Memory B cell (primary cell): Measurements from ENCODE around the gene CCHCR1.
A peak's percentile ranks its signal among the peaks of the same experiment; 100 is the strongest.

Experiments used
- ATAC-seq: fragments of 150-1000 bp; cut with Tn5 transposase; 2 replicates; pipeline ENCODE4 v1.10.0; 2021; ENCODE audit warnings: low read depth, mild to moderate bottlenecking, moderate library complexity
- DNase-seq, 2 donors: peaks; one replicate each; pipeline ENCODE4 v3.0.0; 2022; ENCODE audit warnings: low spot score in 2 of 2
- H3K27ac Mint-ChIP-seq: one replicate; pipeline ENCODE4 v1.8.0; 2022; ENCODE audit warnings: mild to moderate bottlenecking, moderate library complexity, mixed read lengths
- H3K27me3 Mint-ChIP-seq: one replicate; pipeline ENCODE4 v1.8.0; 2022; ENCODE audit warnings: mixed read lengths
- H3K36me3 Mint-ChIP-seq: one replicate; pipeline ENCODE4 v1.8.0; 2022; ENCODE audit warnings: mild to moderate bottlenecking, mixed read lengths
- H3K4me1 Mint-ChIP-seq: one replicate; pipeline ENCODE4 v1.8.0; 2022; ENCODE audit warnings: mixed read lengths
- H3K4me3 Mint-ChIP-seq: one replicate; pipeline ENCODE4 v1.8.0; 2022; ENCODE audit warnings: mild to moderate bottlenecking, moderate library complexity, mixed read lengths
- H3K9me3 Mint-ChIP-seq: one replicate; pipeline ENCODE4 v1.8.0; 2022; ENCODE audit warnings: mixed read lengths

The CCHCR1 gene

DNA sequence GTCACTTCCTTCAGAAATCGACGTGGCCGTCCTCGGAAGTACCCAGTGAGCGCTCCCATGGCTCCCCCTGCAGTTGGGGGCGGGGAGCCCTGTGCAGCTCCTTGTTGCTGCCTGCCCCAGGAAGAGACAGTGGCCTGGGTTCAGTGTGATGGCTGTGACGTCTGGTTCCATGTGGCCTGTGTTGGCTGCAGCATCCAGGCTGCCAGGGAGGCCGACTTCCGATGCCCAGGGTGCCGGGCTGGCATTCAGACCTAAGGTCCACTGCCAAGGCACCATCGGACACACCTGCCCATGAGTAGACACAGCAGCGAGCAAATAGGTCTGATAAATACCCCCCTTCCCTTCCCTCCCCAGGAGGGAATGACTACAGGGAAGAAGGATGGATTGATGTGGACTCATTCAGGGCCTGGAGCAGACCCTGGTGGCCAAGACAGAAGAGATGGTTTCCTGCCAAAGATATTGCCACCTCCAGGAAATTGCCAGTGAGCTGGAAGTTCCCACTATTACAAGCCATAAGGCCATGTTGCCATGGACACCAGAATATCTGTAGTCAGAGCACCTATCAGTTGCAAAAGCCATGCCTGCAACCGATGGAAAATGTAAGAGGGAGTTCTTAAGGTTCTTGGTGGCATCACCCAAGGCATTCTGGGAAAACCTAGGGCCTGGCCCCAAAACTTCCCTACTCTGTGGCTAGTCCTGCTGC, 5.0 kb upstream of the CCHCR1 start:
- Mint-ChIP-seq H3K36me3 (peaks cover 3% of the 10 kb centered on the region), H3K4me1 (peaks cover 24% of the 10 kb centered on the region), H3K27ac (peak overlapping the region; percentile 5), H3K9me3 (no peaks in the 10 kb centered on the region), H3K4me3 (no peak overlapping the region), H3K27me3 (no peaks in the 10 kb centered on the region)
- ATAC-seq, result no peak
- no peak for DNase-seq

DNA sequence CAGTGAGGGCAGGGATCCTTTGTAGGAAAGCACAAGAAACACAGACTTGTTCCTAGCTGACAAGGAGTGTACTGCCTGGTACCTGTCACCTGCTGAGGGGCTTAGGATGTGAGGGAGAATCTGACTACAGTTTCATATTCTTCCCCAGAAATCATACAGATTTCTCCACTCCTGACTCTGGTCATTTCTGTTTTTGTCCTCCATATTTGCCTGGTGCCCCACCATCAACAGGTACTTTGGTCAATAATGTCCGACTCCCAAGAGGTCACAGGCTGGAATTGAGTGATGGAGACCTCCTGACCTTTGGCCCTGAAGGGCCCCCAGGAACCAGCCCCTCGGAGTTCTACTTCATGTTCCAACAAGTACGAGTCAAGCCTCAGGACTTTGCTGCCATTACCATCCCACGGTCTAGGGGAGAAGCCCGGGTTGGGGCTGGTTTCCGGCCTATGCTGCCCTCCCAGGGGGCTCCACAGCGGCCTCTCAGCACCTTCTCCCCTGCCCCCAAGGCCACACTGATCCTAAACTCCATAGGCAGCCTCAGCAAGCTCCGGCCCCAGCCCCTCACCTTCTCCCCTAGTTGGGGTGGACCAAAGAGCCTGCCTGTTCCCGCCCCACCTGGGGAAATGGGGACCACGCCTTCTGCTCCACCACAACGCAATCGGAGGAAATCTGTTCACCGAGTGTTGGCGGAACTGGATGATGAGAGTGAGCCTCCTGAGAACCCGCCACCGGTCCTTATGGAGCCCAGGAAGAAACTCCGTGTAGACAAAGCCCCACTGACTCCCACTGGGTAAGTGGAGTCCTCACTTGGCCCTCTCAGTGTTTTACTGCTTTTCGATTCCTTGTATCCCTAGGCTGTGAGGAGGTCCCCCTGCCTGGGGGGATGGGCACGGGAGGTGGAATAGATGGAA, 3.9 kb upstream of the CCHCR1 start:
- peaks cover 24% of the 10 kb centered on the region for H3K4me1 Mint-ChIP-seq
- DNase-seq, result no peak
- peaks cover 3% of the 10 kb centered on the region for H3K36me3 Mint-ChIP-seq

DNA sequence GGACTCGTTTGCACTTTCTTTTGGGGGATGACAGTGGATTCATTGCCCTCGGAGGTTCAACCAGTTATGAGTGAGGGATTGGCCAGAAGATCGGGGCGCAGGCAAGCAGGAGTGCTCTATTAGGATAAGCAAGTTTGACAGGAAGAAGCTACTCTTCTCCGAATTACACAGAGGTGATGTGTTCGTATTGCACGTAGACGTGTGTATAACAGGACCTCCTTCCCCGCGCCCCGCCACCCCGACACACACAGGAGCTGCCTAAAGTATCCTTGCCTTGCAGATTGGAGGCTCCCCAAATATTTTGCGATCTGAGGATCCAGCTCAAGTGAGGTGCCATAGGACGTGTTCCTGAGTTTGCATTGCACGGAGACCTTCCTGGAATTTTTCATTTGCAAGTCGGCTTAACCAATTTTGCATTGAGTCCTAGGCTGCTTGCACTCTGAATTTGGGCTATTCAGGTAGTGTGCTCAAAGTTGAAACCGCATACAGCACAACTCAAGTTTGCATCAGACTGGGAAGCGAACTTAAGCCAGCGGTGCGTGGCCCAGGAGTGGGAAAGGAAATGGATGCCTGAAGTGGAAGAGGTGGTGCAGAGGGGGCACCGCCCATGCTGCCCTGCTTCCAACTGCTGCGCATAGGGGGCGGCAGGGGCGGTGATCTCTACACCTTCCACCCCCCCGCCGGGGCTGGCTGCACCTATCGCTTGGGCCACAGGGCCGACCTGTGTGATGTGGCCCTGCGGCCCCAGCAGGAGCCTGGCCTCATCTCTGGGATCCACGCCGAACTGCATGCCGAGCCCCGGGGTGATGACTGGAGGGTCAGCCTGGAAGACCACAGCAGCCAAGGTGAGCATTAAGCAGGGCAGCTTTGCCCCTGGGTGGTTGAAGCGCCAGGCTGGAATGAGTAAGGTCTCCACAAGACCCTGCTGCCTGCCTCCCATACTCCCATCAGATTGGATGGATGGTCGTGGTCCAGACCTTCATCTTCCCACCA, 1.6 kb upstream of the CCHCR1 start:
- peak; percentile 16 to 32 for DNase-seq
- Mint-ChIP-seq H3K4me1 (peaks cover 16% of the 10 kb centered on the region), H3K27ac (peak overlapping the region; percentile 83), H3K36me3 (peaks cover 9% of the 10 kb centered on the region), H3K9me3 (no peaks in the 10 kb centered on the region), H3K27me3 (no peaks in the 10 kb centered on the region), H3K4me3 (peak overlapping the region; percentile 92)
- ATAC-seq, result no peak

More for the DNA sequence above, 3.9 kb upstream of the CCHCR1 start:
- H3K9me3 Mint-ChIP-seq, result no peaks in the 10 kb centered on the region
- H3K4me3 Mint-ChIP-seq, result no peak overlapping the region
- peak overlapping the region; percentile 38 for H3K27ac Mint-ChIP-seq
- no peaks in the 10 kb centered on the region for H3K27me3 Mint-ChIP-seq
- ATAC-seq, result no peak

DNA sequence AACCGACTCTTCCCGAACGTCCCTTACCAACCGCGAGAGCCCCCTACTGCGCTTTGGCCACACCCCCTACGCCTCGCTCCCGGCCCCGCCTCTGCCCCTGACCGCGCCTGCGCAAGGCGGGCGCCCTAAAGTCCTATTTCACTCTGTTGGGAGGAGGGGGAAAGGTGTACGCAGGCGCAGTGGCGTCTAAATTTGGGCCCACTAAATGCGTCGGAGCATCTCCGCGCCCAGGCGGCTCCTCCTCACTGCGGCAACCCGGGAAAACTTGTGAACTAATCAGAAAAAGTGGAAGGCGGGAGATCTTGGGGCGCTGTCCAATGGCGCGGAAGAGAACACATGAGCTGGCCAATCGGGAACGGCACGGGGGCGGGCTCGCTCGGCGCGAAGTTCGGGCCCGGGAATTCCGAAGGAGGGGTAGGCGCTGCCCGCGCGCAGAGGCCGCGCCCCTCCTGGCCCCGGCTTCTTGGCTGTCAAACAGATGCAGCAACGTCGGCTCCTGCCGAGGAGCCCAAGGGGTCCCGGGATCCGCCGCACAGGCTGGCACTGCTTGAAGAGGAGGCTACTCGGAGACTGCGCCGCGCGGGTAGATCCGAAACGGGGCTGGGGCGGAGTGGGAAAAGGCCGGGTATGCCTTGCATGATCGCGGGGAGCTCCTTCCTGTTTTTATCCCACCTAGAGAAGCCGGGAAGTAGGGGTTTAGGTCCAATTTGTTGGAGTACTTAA, 699 bp upstream of the CCHCR1 start, which contains the start of gene TCF19:
TSS of gene TCF19 (plus strand) at position 450 of the 723 bp plus-strand sequence. CDS start 881 bp downstream, outside the sequence.
- H3K4me3 Mint-ChIP-seq, result peak within 1 kb of the TSS; percentile 92
- no peaks in the 10 kb centered on the region for H3K9me3 Mint-ChIP-seq
- H3K27me3 Mint-ChIP-seq, result no peaks in the 10 kb centered on the region
- peak within 1 kb of the TSS; percentile 83 for H3K27ac Mint-ChIP-seq
- H3K36me3 Mint-ChIP-seq, result peaks cover 9% of the 10 kb centered on the region
- H3K4me1 Mint-ChIP-seq, result peaks cover 16% of the 10 kb centered on the region
- DNase-seq (peak; percentile 93 to 95), ATAC-seq (peak; percentile 86)

DNA sequence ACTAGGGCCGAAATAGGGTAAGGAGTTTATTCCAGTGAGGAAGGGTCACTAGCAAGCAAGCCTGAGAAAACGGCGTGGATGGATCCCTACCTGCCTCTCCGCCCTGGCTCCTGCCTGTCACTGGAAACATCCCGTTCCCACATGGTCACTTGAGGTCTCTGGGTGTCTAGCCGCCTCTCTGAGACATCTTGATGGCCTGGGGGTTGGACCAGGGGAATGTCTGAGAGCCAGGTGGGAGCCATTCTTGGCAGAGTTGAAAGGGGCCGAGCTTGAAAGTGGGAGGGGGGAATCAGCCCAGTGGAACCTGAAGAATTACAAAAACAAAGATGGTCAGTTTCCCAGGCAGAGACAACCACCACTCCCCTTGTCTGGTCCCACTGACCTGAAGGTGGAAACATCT, 961 bp downstream of the CCHCR1 start:
- no peak for ATAC-seq
- Mint-ChIP-seq H3K36me3 (peaks cover 9% of the 10 kb centered on the region), H3K4me3 (no peak overlapping the region), H3K27me3 (no peaks in the 10 kb centered on the region), H3K27ac (no peak overlapping the region), H3K9me3 (no peaks in the 10 kb centered on the region), H3K4me1 (peaks cover 13% of the 10 kb centered on the region)
- no peak for DNase-seq

DNA sequence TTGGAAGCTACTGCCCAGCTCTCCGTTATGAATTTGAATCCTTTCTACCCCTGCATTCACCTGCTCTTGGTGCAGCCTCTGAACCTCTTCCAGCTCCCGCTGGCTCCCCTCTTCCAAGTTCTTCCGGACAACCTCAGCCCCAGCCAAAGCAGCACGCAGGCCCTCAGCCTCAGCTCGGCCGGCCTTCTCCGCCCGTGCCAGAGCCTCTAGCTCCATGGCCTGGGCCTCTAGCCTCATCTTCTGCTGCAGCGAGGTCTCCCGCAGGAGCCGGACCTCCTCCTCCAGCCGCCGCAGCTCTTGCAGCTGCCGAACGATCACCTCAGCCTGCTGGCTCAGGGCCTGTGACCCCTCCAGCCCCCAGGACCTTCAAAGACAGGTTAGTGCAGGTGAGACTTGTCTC, 3.2 kb downstream of the CCHCR1 start:
- Mint-ChIP-seq H3K27ac (no peak overlapping the region), H3K4me1 (peaks cover 8% of the 10 kb centered on the region), H3K36me3 (peaks cover 24% of the 10 kb centered on the region), H3K4me3 (no peak overlapping the region), H3K9me3 (no peaks in the 10 kb centered on the region), H3K27me3 (no peaks in the 10 kb centered on the region)
- no peak for DNase-seq
- no peak for ATAC-seq

DNA sequence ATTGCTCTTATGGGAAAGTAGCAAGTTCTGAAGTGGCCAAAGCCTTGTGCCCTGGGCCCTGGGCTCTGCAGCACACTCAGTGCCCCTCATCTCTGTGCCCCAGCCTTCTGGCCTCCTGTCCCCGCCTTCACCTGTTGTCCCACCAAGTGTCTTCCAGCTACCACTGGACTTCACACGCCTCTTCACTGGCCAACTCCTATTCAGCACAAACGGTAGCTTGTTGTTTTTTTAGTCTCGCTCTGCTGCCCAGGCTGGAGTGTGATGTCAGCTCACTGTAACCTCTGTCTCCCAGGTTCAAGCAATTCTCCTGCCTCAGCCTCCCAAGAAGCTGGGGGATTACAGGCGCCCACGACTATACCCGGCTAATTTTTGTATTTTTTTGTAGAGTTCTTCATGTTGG, 4.8 kb downstream of the CCHCR1 start:
- no peak overlapping the region for H3K27ac Mint-ChIP-seq
- H3K9me3 Mint-ChIP-seq, result no peaks in the 10 kb centered on the region
- peaks cover 24% of the 10 kb centered on the region for H3K36me3 Mint-ChIP-seq
- H3K4me3 Mint-ChIP-seq, result no peak overlapping the region
- no peaks in the 10 kb centered on the region for H3K27me3 Mint-ChIP-seq
- peaks cover 2% of the 10 kb centered on the region for H3K4me1 Mint-ChIP-seq
- DNase-seq, result no peak
- ATAC-seq, result no peak

DNA sequence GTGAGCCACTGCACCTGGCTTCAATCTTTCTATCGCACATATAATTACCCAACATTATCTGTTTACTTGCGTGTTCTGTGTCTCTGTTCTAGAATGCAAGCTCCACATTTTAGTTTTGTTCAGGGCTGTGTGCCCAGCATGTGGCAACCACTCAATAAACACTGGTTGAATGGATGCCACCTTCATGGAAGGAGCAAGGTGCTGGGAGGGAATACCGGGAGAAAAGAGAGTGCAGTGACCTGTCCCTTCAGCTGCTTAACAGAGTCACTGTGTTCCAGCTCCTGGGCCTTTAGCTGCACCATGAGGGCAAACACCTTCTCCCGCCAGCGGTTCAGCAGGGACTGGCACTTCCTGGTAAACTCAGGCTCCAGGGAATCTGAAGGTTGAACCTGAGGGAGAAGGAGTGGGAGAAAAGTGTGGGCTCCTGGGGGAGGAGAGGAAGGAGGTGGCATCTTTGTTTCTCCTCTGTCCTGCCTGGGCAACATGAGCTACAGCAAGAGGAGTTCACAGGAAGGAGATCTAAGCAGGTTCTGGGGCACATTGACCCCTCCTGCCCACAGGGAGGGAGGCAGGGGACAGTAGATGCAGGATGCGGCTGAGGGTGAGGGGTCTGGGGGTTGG, 7.7 kb downstream of the CCHCR1 start:
- ATAC-seq (no peak), DNase-seq (no peak)
- Mint-ChIP-seq H3K36me3 (peaks cover 27% of the 10 kb centered on the region), H3K4me1 (no peaks in the 10 kb centered on the region), H3K27ac (no peak overlapping the region), H3K27me3 (no peaks in the 10 kb centered on the region), H3K9me3 (no peaks in the 10 kb centered on the region), H3K4me3 (no peak overlapping the region)

DNA sequence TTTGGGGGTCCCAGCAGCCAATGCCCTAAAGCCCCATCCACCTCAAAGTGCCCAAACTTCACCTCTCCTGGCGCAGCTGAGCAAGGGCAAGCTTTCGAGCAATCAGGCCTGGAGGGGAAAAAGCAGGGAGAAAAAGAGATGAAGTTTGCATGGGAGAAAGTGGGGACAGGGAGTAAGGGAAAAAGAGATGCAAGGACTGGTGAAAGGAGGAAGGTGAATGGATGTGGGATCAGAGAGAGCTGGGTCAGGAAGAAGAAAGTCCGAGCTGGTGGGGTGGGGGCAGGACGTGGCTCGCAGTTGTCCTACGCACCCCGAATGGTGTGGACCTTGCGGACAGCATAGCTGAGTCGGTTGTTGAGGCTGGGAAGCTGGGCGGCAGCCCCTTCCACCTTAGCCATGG, 12.2 kb downstream of the CCHCR1 start:
- no peak for ATAC-seq
- DNase-seq, result no peak
- no peaks in the 10 kb centered on the region for H3K27me3 Mint-ChIP-seq
- H3K9me3 Mint-ChIP-seq, result no peaks in the 10 kb centered on the region
- H3K36me3 Mint-ChIP-seq, result peaks cover 13% of the 10 kb centered on the region
- no peak overlapping the region for H3K27ac Mint-ChIP-seq
- H3K4me3 Mint-ChIP-seq, result no peak overlapping the region
- H3K4me1 Mint-ChIP-seq, result no peaks in the 10 kb centered on the region

DNA sequence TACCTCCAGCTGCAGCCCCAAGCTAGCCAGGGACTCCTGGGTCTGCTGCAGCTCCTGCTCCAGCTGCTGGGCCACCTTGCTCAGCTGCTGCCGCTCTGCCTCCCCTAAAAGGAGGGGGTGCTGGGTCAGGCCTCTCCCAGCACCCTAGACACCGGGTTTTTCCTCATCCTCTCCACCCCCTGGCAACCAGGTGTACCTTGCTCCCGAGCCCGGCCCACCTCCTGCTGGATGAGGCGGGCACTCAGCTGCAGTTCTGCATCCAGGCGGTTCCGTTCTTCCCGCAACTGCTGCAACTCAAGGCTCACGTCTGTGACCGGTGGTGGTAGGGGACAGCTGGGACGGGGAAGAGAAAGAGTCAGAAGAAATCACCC, 12.6 kb downstream of the CCHCR1 start:
- Mint-ChIP-seq H3K4me3 (no peak overlapping the region), H3K4me1 (no peaks in the 10 kb centered on the region), H3K27me3 (no peaks in the 10 kb centered on the region), H3K36me3 (peaks cover 10% of the 10 kb centered on the region), H3K27ac (no peak overlapping the region), H3K9me3 (no peaks in the 10 kb centered on the region)
- no peak for DNase-seq
- no peak for ATAC-seq

DNA sequence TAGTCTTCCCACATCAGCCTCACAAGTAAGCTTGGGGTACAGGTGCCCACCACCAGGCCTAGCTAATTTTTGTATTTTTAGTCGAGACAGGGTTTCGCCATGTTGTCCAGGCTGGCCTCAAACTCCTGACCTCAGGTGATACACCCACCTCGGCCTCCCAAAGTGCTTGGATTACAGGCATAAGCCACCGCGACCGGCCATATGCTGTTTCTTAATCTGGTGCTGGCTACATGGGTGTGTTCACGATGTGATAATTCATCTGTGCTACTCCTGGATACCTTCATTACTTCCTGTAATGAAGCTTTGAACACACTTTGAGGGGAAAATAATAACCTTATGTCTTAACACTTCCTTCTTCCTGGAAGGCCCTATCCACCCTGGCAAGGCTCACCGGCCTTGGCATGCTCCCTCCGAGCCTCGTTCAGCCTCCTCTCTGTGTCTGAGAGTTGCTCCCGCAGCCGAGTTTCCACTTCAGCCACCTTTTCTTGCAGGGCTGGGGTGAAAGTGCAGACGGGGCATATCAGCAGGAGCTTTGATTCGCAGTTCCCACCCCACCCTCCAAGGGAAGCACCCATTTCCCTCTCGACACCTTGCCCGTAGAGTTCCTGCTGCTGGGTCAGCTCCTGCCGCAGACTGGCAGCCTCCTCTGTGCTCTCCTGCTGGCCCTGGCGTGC, 13.2 kb downstream of the CCHCR1 start:
- no peaks in the 10 kb centered on the region for H3K9me3 Mint-ChIP-seq
- no peaks in the 10 kb centered on the region for H3K4me1 Mint-ChIP-seq
- no peak overlapping the region for H3K27ac Mint-ChIP-seq
- H3K36me3 Mint-ChIP-seq, result peaks cover 8% of the 10 kb centered on the region
- DNase-seq (no peak), ATAC-seq (no peak)
- H3K4me3 Mint-ChIP-seq, result no peak overlapping the region
- no peaks in the 10 kb centered on the region for H3K27me3 Mint-ChIP-seq

DNA sequence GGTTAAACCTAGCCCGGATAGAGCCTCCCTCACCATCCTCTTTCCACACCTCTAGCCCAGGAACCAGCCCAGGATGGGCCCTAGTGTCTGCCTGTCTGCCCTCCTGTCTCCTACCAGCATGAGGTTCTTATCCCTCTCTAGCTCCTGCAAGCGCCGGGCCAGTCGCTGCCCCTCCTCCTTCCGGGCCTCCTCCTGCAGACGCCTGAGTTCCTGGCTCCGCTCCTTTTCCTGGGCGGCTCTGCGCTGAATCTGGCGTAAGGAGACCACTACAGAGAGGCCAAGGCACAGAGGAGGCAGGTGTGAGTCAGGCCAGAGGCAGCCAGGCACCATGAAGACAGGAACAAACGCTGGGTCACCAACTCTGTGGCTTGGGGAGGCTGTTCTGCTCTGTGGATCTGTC, 14.5 kb downstream of the CCHCR1 start:
- no peak overlapping the region for H3K4me3 Mint-ChIP-seq

More for the DNA sequence above, 14.5 kb downstream of the CCHCR1 start:
- no peaks in the 10 kb centered on the region for H3K9me3 Mint-ChIP-seq
- no peaks in the 10 kb centered on the region for H3K27me3 Mint-ChIP-seq
- peaks cover 8% of the 10 kb centered on the region for H3K36me3 Mint-ChIP-seq
- no peaks in the 10 kb centered on the region for H3K4me1 Mint-ChIP-seq
- no peak overlapping the region for H3K27ac Mint-ChIP-seq
- DNase-seq (no peak), ATAC-seq (no peak)
